ENCODE measurements around the gene TFAM. TPM values are rescaled to one million over a fixed set of nuclear protein-coding genes. Genes with fewer than 3 reads are reported as not detected.

Gene TFAM
- total RNA-seq, 1 experiment from 2014 or later, result 76.4 TPM

GRCh38 chr10:58351616-58352578 lies 33.3 kb upstream of the TFAM start:
- Histone ChIP-seq H3K4me2 (ENCODE audit: low read depth, low read length, poor library complexity, severe bottlenecking) (no peak overlapping the region), H4K20me1 (ENCODE audit: insufficient read depth, low read depth, low read length) (peaks cover 48% of the 10 kb centered on the region), H3K9me3 (ENCODE audit: low read length) (no peaks in the 10 kb centered on the region), H2AFZ (ENCODE audit: low read length) (no peak overlapping the region), H3K27me3 (ENCODE audit: low read length) (no peaks in the 10 kb centered on the region), H3K79me2 (ENCODE audit: low read length) (0 out of 2 replicates have a peak, but pooled peaks cover 3% of the 10 kb centered on the region), H3K4me3 (ENCODE audit: low read length) (no peak overlapping the region), H3K4me1 (ENCODE audit: low read length) (peaks cover 21% of the 10 kb centered on the region), H3K27ac (ENCODE audit: low read length) (no peak overlapping the region), H3K36me3 (ENCODE audit: insufficient read depth, low read length) (no peaks in the 10 kb centered on the region), H3K9ac (ENCODE audit: low read length) (no peak overlapping the region), H3K9me2 (replicated peaks; ENCODE audit: insufficient read depth, low read length) (no peaks in the 10 kb centered on the region)
- DNase-seq, result no peak

DNA sequence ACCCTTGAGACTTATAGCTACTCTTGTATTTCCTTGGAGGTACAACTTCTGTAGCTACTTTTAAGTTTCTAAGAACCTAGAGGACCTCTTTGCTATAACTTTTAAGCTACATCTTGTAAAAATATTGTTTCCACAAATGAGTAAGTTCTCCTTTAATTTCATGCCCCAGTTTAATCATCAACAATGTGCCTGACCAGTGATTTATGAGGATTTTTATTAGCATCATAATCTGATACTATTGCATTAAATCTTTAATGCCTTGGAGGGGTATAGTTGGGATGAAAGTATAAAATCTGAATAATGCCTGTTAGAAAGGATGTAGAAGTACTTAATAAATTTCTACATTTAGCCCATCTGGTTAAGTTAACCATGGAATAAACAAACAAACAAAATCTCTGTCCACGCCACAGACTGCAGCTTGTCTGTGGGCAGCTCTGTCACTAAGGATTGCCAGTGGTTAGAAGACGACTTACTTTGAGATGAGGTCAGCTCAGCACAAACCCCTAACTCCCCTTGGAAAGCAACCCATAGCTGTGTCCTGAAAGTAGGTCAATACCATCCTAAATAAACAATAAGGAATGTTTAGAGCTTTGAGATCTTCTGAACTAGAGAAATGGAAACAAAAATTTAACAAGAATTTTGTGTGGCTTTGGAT lies 32.1 kb upstream of the TFAM start:
- Histone ChIP-seq H3K79me2 (ENCODE audit: low read length) (0 out of 2 replicates have a peak, but pooled peaks cover 3% of the 10 kb centered on the region), H3K4me2 (ENCODE audit: low read depth, low read length, poor library complexity, severe bottlenecking) (no peak overlapping the region), H3K36me3 (ENCODE audit: insufficient read depth, low read length) (no peaks in the 10 kb centered on the region), H3K9me3 (ENCODE audit: low read length) (no peaks in the 10 kb centered on the region), H3K9ac (ENCODE audit: low read length) (no peak overlapping the region), H3K27ac (ENCODE audit: low read length) (no peak overlapping the region), H3K4me3 (ENCODE audit: low read length) (no peak overlapping the region), H3K9me2 (replicated peaks; ENCODE audit: insufficient read depth, low read length) (no peaks in the 10 kb centered on the region), H3K4me1 (ENCODE audit: low read length) (peaks cover 17% of the 10 kb centered on the region), H3K27me3 (ENCODE audit: low read length) (no peaks in the 10 kb centered on the region), H2AFZ (ENCODE audit: low read length) (no peak overlapping the region), H4K20me1 (ENCODE audit: insufficient read depth, low read depth, low read length) (peaks cover 45% of the 10 kb centered on the region)
- DNase-seq, result no peak

GRCh38 chr10:58356756-58357155 lies 28.5 kb upstream of the TFAM start:
- Histone ChIP-seq H2AFZ (ENCODE audit: low read length) (no peak overlapping the region), H3K27ac (ENCODE audit: low read length) (no peak overlapping the region), H3K79me2 (ENCODE audit: low read length) (0 out of 2 replicates have a peak, but pooled peaks cover 3% of the 10 kb centered on the region), H4K20me1 (ENCODE audit: insufficient read depth, low read depth, low read length) (peaks cover 18% of the 10 kb centered on the region), H3K4me1 (ENCODE audit: low read length) (peaks cover 18% of the 10 kb centered on the region), H3K4me3 (ENCODE audit: low read length) (no peak overlapping the region), H3K9me2 (replicated peaks; ENCODE audit: insufficient read depth, low read length) (no peaks in the 10 kb centered on the region), H3K36me3 (ENCODE audit: insufficient read depth, low read length) (no peaks in the 10 kb centered on the region), H3K9ac (ENCODE audit: low read length) (no peak overlapping the region), H3K27me3 (ENCODE audit: low read length) (no peaks in the 10 kb centered on the region), H3K9me3 (ENCODE audit: low read length) (no peaks in the 10 kb centered on the region), H3K4me2 (ENCODE audit: low read depth, low read length, poor library complexity, severe bottlenecking) (no peak overlapping the region)
- DNase-seq, result no peak

- Histone ChIP-seq H3K79me2 (ENCODE audit: low read length) (no peaks in the 10 kb centered on the region), H3K9me2 (replicated peaks; ENCODE audit: insufficient read depth, low read length) (no peaks in the 10 kb centered on the region), H3K36me3 (ENCODE audit: insufficient read depth, low read length) (no peaks in the 10 kb centered on the region), H4K20me1 (ENCODE audit: insufficient read depth, low read depth, low read length) (peaks cover 1% of the 10 kb centered on the region; the same call in 1 of the 2 replicates), H3K9me3 (ENCODE audit: low read length) (no peaks in the 10 kb centered on the region), H3K9ac (ENCODE audit: low read length) (no peak overlapping the region), H3K4me3 (ENCODE audit: low read length) (no peak overlapping the region), H3K4me2 (ENCODE audit: low read depth, low read length, poor library complexity, severe bottlenecking) (no peak overlapping the region), H3K27me3 (ENCODE audit: low read length) (no peaks in the 10 kb centered on the region), H2AFZ (ENCODE audit: low read length) (no peak overlapping the region), H3K27ac (ENCODE audit: low read length) (no peak overlapping the region), H3K4me1 (ENCODE audit: low read length) (peaks cover 10% of the 10 kb centered on the region)
- no peak for DNase-seq
These were observed 26.8 kb upstream of the TFAM start for GRCh38 chr10:58358314-58358933.

DNA sequence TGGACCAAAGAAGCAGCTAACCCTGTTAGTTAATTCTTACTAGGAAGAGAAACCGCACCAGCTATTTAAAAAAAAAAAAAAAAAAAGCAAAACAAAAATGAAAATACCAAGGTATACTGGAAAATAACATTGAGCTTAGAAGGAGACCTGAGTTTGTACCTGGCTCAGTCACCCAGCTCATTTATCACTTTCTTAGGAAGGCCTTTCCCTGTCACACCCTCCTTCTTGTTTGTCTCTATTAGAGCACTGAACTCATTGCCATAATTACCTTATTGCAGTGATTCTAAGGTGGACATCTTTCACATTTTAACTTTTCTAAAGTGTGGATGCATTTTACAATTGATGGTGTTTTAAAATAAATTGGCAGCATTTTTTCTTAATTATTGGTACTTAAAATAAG lies 26.3 kb upstream of the TFAM start:
- Histone ChIP-seq H3K9ac (ENCODE audit: low read length) (no peak overlapping the region), H3K9me3 (ENCODE audit: low read length) (no peaks in the 10 kb centered on the region), H3K4me3 (ENCODE audit: low read length) (no peak overlapping the region), H3K9me2 (replicated peaks; ENCODE audit: insufficient read depth, low read length) (no peaks in the 10 kb centered on the region), H3K27ac (ENCODE audit: low read length) (no peak overlapping the region), H4K20me1 (ENCODE audit: insufficient read depth, low read depth, low read length) (no peaks in the 10 kb centered on the region), H3K79me2 (ENCODE audit: low read length) (no peaks in the 10 kb centered on the region), H2AFZ (ENCODE audit: low read length) (no peak overlapping the region), H3K27me3 (ENCODE audit: low read length) (no peaks in the 10 kb centered on the region), H3K4me2 (ENCODE audit: low read depth, low read length, poor library complexity, severe bottlenecking) (no peak overlapping the region), H3K36me3 (ENCODE audit: insufficient read depth, low read length) (no peaks in the 10 kb centered on the region), H3K4me1 (ENCODE audit: low read length) (peaks cover 10% of the 10 kb centered on the region)
- DNase-seq, result no peak

DNA sequence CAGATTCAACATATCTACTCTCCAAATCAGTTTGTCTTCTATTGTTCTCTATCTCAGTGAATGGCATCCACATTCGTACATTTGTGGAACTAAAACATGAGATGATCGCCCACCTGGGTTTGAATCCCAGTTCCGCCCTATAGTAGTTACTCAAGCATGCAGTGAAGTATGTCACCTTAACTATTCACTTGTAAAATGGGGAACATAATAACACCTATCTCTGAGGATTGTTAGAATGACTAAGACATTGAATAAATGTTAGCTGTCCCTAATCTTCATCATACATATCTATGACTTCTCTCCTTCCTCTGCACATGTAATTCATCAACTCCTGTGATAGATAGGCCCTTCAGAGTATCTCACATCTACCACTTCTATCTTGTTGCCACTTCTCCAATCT lies 25.7 kb upstream of the TFAM start:
- H3K4me1 ChIP-seq (ENCODE audit: low read length), result peaks cover 10% of the 10 kb centered on the region
- no peaks in the 10 kb centered on the region for H3K79me2 ChIP-seq (ENCODE audit: low read length)
- DNase-seq, result no peak
- H3K27me3 ChIP-seq (ENCODE audit: low read length), result no peaks in the 10 kb centered on the region
- H3K9ac ChIP-seq (ENCODE audit: low read length), result no peak overlapping the region
- no peak overlapping the region for H3K4me2 ChIP-seq (ENCODE audit: low read depth, low read length, poor library complexity, severe bottlenecking)
- H4K20me1 ChIP-seq (ENCODE audit: insufficient read depth, low read depth, low read length), result no peaks in the 10 kb centered on the region
- H3K27ac ChIP-seq (ENCODE audit: low read length), result no peak overlapping the region
- H3K4me3 ChIP-seq (ENCODE audit: low read length), result no peak overlapping the region
- no peaks in the 10 kb centered on the region for H3K36me3 ChIP-seq (ENCODE audit: insufficient read depth, low read length)
- no peaks in the 10 kb centered on the region for H3K9me3 ChIP-seq (ENCODE audit: low read length)
- no peak overlapping the region for H2AFZ ChIP-seq (ENCODE audit: low read length)
- H3K9me2 ChIP-seq (replicated peaks; ENCODE audit: insufficient read depth, low read length), result no peaks in the 10 kb centered on the region

GRCh38 chr10:58360412-58361004 lies 24.7 kb upstream of the TFAM start:
- H3K27me3 ChIP-seq (ENCODE audit: low read length), result no peaks in the 10 kb centered on the region
- no peak for DNase-seq
- no peak overlapping the region for H3K9ac ChIP-seq (ENCODE audit: low read length)
- no peak overlapping the region for H2AFZ ChIP-seq (ENCODE audit: low read length)
- H3K4me1 ChIP-seq (ENCODE audit: low read length), result peaks cover 10% of the 10 kb centered on the region
- H3K27ac ChIP-seq (ENCODE audit: low read length), result no peak overlapping the region
- no peaks in the 10 kb centered on the region for H3K36me3 ChIP-seq (ENCODE audit: insufficient read depth, low read length)
- H3K4me3 ChIP-seq (ENCODE audit: low read length), result no peak overlapping the region
- H3K4me2 ChIP-seq (ENCODE audit: low read depth, low read length, poor library complexity, severe bottlenecking), result no peak overlapping the region
- no peaks in the 10 kb centered on the region for H3K9me2 ChIP-seq (replicated peaks; ENCODE audit: insufficient read depth, low read length)
- no peaks in the 10 kb centered on the region for H3K9me3 ChIP-seq (ENCODE audit: low read length)
- no peaks in the 10 kb centered on the region for H4K20me1 ChIP-seq (ENCODE audit: insufficient read depth, low read depth, low read length)
- no peaks in the 10 kb centered on the region for H3K79me2 ChIP-seq (ENCODE audit: low read length)

DNA sequence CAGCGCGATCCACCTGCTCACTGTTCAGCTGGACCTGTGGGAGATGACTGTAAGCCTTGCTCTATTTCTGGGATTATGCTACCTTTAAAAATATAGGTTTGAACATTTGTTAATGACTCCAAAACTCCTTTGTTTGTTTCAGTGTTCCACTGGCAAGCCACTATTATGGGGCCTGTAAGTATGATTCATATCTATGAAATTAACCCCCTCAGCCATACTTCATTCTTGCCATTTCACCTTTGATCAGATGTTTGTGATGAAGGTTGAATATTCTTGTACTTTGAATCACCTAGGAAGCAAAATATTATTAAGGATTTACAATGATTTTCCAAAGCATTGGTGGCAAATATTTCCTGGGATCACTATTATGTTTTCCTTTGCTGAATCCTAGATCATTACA lies 23.9 kb upstream of the TFAM start:
- Histone ChIP-seq H3K79me2 (ENCODE audit: low read length) (no peaks in the 10 kb centered on the region), H3K4me1 (ENCODE audit: low read length) (peaks cover 10% of the 10 kb centered on the region), H3K9me2 (replicated peaks; ENCODE audit: insufficient read depth, low read length) (no peaks in the 10 kb centered on the region), H2AFZ (ENCODE audit: low read length) (no peak overlapping the region), H3K9ac (ENCODE audit: low read length) (no peak overlapping the region), H3K4me2 (ENCODE audit: low read depth, low read length, poor library complexity, severe bottlenecking) (no peak overlapping the region), H3K9me3 (ENCODE audit: low read length) (no peaks in the 10 kb centered on the region), H3K36me3 (ENCODE audit: insufficient read depth, low read length) (no peaks in the 10 kb centered on the region), H4K20me1 (ENCODE audit: insufficient read depth, low read depth, low read length) (no peaks in the 10 kb centered on the region), H3K4me3 (ENCODE audit: low read length) (no peak overlapping the region), H3K27me3 (ENCODE audit: low read length) (no peaks in the 10 kb centered on the region), H3K27ac (ENCODE audit: low read length) (no peak overlapping the region)
- DNase-seq, result no peak

All from Karpas-422 (cell line).